ENCODE data around the gene OR7C1. TPM values are rescaled to one million over a fixed set of nuclear protein-coding genes. Genes with fewer than 3 reads are reported as not detected.

OR7C1 gene
- total and polyA plus RNA-seq, 4 experiments from 2014 or later, result not detected

DNA sequence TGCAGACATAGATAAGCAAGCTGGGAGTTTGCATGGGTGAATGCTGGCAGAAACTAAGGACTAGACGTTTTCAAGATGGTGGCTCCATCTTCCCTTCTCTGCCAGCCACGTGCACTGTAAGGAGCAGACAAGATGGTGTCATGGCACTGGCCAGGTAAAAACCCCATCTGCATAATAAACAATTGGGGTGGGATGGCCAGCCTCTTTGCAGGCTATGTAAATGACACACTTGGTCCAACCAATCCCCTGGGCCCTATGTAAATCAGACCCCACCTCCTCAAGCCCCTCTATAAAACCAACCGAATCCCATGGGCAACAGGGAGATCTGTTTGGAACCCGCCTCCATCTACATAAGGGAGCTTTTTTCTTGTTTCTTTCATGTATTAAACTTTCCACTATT lies 2.4 kb upstream of the OR7C1 start:
- H3K27ac ChIP-seq (ENCODE audit: low read depth, low read length), result no peak overlapping the region
- Mint-ChIP-seq H3K9me3 (peaks cover 0 to 10% (median 0%) of the 10 kb centered on the region in 8 donors), H3K4me1 (no peaks in the 10 kb centered on the region), H3K4me3 (no peak overlapping the region), H3K27me3 (peaks cover 13 to 17% of the 10 kb centered on the region in 2 donors), H3K27ac (no peak overlapping the region), H3K36me3 (no peaks in the 10 kb centered on the region)
- ChIA-PET POLR2A (ENCODE audit: partially characterized antibody) (no interaction called here), CTCF (ENCODE audit: partially characterized antibody) (no interaction called here)
- H3K4me3 ChIP-seq (ENCODE audit: low read length in 2 of 2), result no peak overlapping the region
- DNase-seq, result no peak
- intact Hi-C loops (cut with micrococcal nuclease), result no loop called here
- no peaks in the 10 kb centered on the region for H3K4me1 ChIP-seq (ENCODE audit: insufficient read depth, low read length)
- H3K27me3 ChIP-seq (ENCODE audit: insufficient read depth, low read length), result no peaks in the 10 kb centered on the region
- H3K9me3 ChIP-seq (ENCODE audit: control insufficient read depth in 1 of 2, low read length in 2 of 2), result no peaks in the 10 kb centered on the region
- no peaks in the 10 kb centered on the region for H3K36me3 ChIP-seq (ENCODE audit: insufficient read depth, low read length)

DNA sequence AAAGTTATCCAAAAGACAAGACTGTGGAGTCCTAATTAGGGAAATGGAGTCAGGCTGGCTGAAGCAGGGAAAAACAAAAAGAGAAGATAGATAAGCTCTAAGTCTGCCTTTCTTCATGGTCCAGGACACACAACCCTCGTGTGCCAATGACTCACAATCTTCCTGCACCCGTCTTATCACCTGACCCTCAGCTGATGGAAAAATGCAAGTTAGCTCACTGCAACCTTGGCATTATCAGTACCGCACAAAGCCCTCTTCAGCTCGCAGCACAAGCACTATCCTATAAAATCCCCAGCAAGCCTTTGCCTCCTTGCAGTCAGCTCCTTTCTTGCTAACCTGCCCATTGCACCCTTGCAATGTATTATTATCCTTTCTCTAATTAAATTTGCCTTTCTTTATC lies 4.3 kb downstream of the OR7C1 start:
- Histone ChIP-seq H3K9me3 (ENCODE audit: control insufficient read depth in 1 of 2, low read length in 2 of 2) (no peaks in the 10 kb centered on the region), H3K27me3 (ENCODE audit: insufficient read depth, low read length) (no peaks in the 10 kb centered on the region), H3K4me3 (ENCODE audit: low read length in 2 of 2) (no peak overlapping the region), H3K27ac (ENCODE audit: low read depth, low read length) (no peak overlapping the region), H3K36me3 (ENCODE audit: insufficient read depth, low read length) (no peaks in the 10 kb centered on the region), H3K4me1 (ENCODE audit: insufficient read depth, low read length) (no peaks in the 10 kb centered on the region)
- ChIA-PET CTCF (ENCODE audit: partially characterized antibody) (no interaction called here), POLR2A (ENCODE audit: partially characterized antibody) (no interaction called here)
- H3K27me3 Mint-ChIP-seq, result peaks cover 20 to 30% of the 10 kb centered on the region in 2 donors
- H3K36me3 Mint-ChIP-seq, result no peaks in the 10 kb centered on the region
- H3K4me3 Mint-ChIP-seq, result no peak overlapping the region
- peaks cover 0 to 7% (median 0%) of the 10 kb centered on the region in 8 donors for H3K9me3 Mint-ChIP-seq
- no peaks in the 10 kb centered on the region for H3K4me1 Mint-ChIP-seq
- DNase-seq, result no peak
- H3K27ac Mint-ChIP-seq, result no peak overlapping the region
- intact Hi-C loops (cut with micrococcal nuclease), result no loop called here

DNA sequence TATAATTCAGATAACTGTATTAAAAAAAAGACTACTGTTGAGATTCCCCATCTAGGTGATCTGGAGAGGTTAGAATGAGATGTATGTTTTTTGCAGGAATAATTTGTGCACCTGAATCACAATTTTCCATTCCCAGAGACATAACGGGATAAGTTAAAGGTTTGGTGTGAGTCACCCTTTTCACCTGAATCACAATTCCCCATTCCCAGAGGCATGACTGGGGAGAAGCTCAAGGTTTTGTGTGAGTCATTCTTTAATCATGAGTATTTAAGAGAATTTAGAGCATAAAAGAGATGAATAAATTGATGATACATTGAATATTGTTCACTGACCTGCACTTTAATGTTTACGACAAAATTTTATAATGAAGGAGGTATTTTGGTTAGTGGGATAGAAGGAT lies 9.0 kb downstream of the OR7C1 start:
- H3K36me3 ChIP-seq (ENCODE audit: insufficient read depth, low read length), result no peaks in the 10 kb centered on the region
- Mint-ChIP-seq H3K4me3 (no peak overlapping the region), H3K27ac (no peak overlapping the region), H3K27me3 (peaks cover 37 to 48% of the 10 kb centered on the region in 2 donors), H3K9me3 (peaks cover 0 to 15% (median 1%) of the 10 kb centered on the region in 8 donors), H3K4me1 (no peaks in the 10 kb centered on the region), H3K36me3 (no peaks in the 10 kb centered on the region)
- H3K27me3 ChIP-seq (ENCODE audit: insufficient read depth, low read length), result no peaks in the 10 kb centered on the region
- ChIA-PET CTCF (ENCODE audit: partially characterized antibody) (no interaction called here), POLR2A (ENCODE audit: partially characterized antibody) (no interaction called here)
- intact Hi-C loops (cut with micrococcal nuclease), result no loop called here
- no peak overlapping the region for H3K4me3 ChIP-seq (ENCODE audit: low read length in 2 of 2)
- H3K27ac ChIP-seq (ENCODE audit: low read depth, low read length), result no peak overlapping the region
- H3K9me3 ChIP-seq (ENCODE audit: control insufficient read depth in 1 of 2, low read length in 2 of 2), result no peaks in the 10 kb centered on the region
- no peak for DNase-seq
- H3K4me1 ChIP-seq (ENCODE audit: insufficient read depth, low read length), result no peaks in the 10 kb centered on the region

DNA sequence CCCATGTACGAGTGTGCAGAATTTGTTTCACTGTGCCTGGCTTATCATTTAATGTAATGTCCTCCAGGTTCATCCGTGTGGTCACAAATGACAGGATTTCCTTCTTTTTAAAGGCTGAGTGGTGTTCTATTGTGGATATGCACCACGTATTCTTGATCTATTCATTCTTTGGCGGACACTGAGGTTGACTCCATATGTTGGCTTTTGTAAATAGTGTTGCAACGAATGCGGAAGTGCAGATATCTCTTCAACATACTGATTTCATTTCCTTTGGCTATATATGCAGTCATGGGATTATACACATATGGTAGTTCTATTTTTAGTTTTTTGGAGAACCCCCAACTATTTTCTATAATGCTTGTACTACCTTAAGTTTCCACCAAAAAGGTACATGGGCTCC lies 13.0 kb downstream of the OR7C1 start:
- Histone ChIP-seq H3K4me1 (ENCODE audit: insufficient read depth, low read length) (no peaks in the 10 kb centered on the region), H3K9me3 (ENCODE audit: control insufficient read depth in 1 of 2, low read length in 2 of 2) (no peaks in the 10 kb centered on the region), H3K36me3 (ENCODE audit: insufficient read depth, low read length) (no peaks in the 10 kb centered on the region), H3K4me3 (ENCODE audit: low read length in 2 of 2) (no peak overlapping the region), H3K27ac (ENCODE audit: low read depth, low read length) (no peak overlapping the region), H3K27me3 (ENCODE audit: insufficient read depth, low read length) (no peaks in the 10 kb centered on the region)
- H3K27me3 Mint-ChIP-seq, result peaks cover 30 to 40% of the 10 kb centered on the region in 2 donors
- ChIA-PET CTCF (ENCODE audit: partially characterized antibody) (no interaction called here), POLR2A (ENCODE audit: partially characterized antibody) (no interaction called here)
- no peaks in the 10 kb centered on the region for H3K4me1 Mint-ChIP-seq
- H3K27ac Mint-ChIP-seq, result no peak overlapping the region
- no peak overlapping the region for H3K4me3 Mint-ChIP-seq
- no peak for DNase-seq
- intact Hi-C loops (cut with micrococcal nuclease), result no loop called here
- no peaks in the 10 kb centered on the region for H3K36me3 Mint-ChIP-seq
- H3K9me3 Mint-ChIP-seq, result peaks cover 0 to 15% (median 2%) of the 10 kb centered on the region in 8 donors

DNA sequence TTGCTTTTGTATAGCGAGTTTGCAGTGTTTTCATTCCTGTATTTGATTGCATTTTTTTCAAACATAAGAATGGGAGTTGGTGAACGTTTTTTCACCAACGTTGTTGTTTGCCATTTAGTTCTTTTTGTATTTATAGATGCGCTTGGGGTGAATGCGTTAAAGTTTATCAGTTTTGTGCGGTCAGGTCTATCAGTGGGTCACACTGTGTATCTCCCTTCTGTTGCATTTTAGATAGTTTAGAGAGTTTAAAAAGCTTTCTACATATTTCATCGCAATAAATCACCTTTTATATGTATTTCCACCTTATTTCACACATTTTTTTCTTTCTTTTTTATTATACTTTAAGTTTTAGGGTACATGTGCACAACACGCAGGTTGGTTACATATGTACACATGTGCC lies 16.4 kb downstream of the OR7C1 start:
- intact Hi-C loops (cut with micrococcal nuclease), result no loop called here
- Histone ChIP-seq H3K36me3 (ENCODE audit: insufficient read depth, low read length) (no peaks in the 10 kb centered on the region), H3K27ac (ENCODE audit: low read depth, low read length) (no peak overlapping the region), H3K4me1 (ENCODE audit: insufficient read depth, low read length) (no peaks in the 10 kb centered on the region), H3K9me3 (ENCODE audit: control insufficient read depth in 1 of 2, low read length in 2 of 2) (no peaks in the 10 kb centered on the region), H3K27me3 (ENCODE audit: insufficient read depth, low read length) (no peaks in the 10 kb centered on the region), H3K4me3 (ENCODE audit: low read length in 2 of 2) (no peak overlapping the region)
- H3K4me3 Mint-ChIP-seq, result no peak overlapping the region
- ChIA-PET POLR2A (ENCODE audit: partially characterized antibody) (no interaction called here), CTCF (ENCODE audit: partially characterized antibody) (no interaction called here)
- no peak overlapping the region for H3K27ac Mint-ChIP-seq
- H3K4me1 Mint-ChIP-seq, result no peaks in the 10 kb centered on the region
- DNase-seq, result no peak
- peaks cover 0 to 1% (median 0%) of the 10 kb centered on the region in 8 donors for H3K9me3 Mint-ChIP-seq
- H3K27me3 Mint-ChIP-seq, result peaks cover 10 to 18% of the 10 kb centered on the region in 2 donors
- no peaks in the 10 kb centered on the region for H3K36me3 Mint-ChIP-seq

DNA sequence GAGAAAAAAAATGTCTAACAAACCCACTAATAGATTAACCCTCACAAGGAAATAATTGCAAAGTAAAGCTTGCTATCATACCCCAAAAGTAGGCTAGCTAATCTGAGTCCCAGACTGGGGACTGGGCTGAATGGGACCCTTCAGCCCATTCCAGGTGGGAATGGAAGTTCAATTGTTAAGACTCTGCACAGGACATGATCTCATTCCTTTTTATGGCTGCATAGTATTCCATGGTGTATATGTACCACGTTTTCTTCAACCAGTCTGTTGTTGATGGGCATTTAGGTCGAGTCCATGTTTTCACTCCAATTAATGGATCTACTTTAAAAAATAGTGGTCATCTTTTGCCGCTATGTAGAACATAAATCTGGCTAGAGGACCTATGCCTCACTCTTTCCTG lies 17.9 kb downstream of the OR7C1 start:
- Mint-ChIP-seq H3K4me3 (no peak overlapping the region), H3K27ac (no peak overlapping the region), H3K36me3 (no peaks in the 10 kb centered on the region), H3K9me3 (peaks cover 0 to 1% (median 0%) of the 10 kb centered on the region in 8 donors), H3K4me1 (no peaks in the 10 kb centered on the region), H3K27me3 (peaks cover 6 to 16% of the 10 kb centered on the region in 2 donors)
- POLR2A ChIA-PET (ENCODE audit: partially characterized antibody), result no interaction called here
- CTCF ChIA-PET (ENCODE audit: partially characterized antibody), result no interaction called here
- no peak for DNase-seq
- H3K4me1 ChIP-seq (ENCODE audit: insufficient read depth, low read length), result no peaks in the 10 kb centered on the region
- H3K27me3 ChIP-seq (ENCODE audit: insufficient read depth, low read length), result no peaks in the 10 kb centered on the region
- no peaks in the 10 kb centered on the region for H3K9me3 ChIP-seq (ENCODE audit: control insufficient read depth in 1 of 2, low read length in 2 of 2)
- H3K36me3 ChIP-seq (ENCODE audit: insufficient read depth, low read length), result no peaks in the 10 kb centered on the region
- intact Hi-C loops (cut with micrococcal nuclease), result no loop called here
- H3K4me3 ChIP-seq (ENCODE audit: low read length in 2 of 2), result no peak overlapping the region
- H3K27ac ChIP-seq (ENCODE audit: low read depth, low read length), result no peak overlapping the region

DNA sequence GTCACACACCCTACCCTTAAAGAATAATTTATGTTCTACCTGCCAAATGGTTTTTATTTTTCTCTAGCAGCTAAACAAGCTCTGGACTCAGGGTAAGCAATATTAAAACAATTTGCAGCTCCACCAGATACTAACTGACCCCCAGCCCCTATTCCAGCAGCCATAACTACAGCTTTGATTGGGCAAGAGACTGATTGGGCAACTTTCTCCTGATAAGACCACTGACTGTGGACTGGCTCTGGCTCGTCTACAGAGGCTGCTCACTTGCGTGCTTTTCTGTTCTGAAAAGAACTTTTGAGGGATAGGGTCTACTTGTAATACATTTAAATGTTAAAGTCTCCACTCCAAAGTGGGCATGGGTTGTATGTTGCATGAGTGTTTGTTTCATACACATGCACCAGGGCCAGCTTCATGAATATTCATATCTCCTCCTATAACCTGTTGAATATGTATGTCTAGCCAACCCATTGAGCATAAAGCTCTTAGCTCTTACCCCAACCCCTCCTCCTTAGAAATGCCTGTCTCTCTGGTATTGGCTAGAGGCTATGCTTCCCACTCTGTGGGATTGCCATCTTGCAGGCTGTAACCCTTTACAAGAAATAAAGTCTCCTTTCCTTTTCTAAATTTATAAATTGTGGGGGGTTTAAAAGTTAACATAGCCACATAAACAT lies 19.9 kb downstream of the OR7C1 start:
- H3K4me1 Mint-ChIP-seq, result no peaks in the 10 kb centered on the region
- POLR2A ChIA-PET (ENCODE audit: partially characterized antibody), result no interaction called here

More for the DNA sequence above, 19.9 kb downstream of the OR7C1 start:
- H3K36me3 ChIP-seq (ENCODE audit: insufficient read depth, low read length), result no peaks in the 10 kb centered on the region
- H3K9me3 ChIP-seq (ENCODE audit: control insufficient read depth in 1 of 2, low read length in 2 of 2), result no peaks in the 10 kb centered on the region
- Mint-ChIP-seq H3K36me3 (no peaks in the 10 kb centered on the region), H3K4me3 (no peak overlapping the region), H3K27ac (no peak overlapping the region), H3K9me3 (peaks cover 0 to 1% (median 0%) of the 10 kb centered on the region in 8 donors), H3K27me3 (peaks cover 0 to 7% of the 10 kb centered on the region in 2 donors)
- CTCF ChIA-PET (ENCODE audit: partially characterized antibody), result no interaction called here
- H3K27me3 ChIP-seq (ENCODE audit: insufficient read depth, low read length), result no peaks in the 10 kb centered on the region
- H3K27ac ChIP-seq (ENCODE audit: low read depth, low read length), result no peak overlapping the region
- no peaks in the 10 kb centered on the region for H3K4me1 ChIP-seq (ENCODE audit: insufficient read depth, low read length)
- no peak overlapping the region for H3K4me3 ChIP-seq (ENCODE audit: low read length in 2 of 2)
- intact Hi-C loops (cut with micrococcal nuclease), result no loop called here
- no peak for DNase-seq

Data from CD4-positive, alpha-beta memory T cell (primary cell).